HG03460 (cell line): ENCODE measurements around the gene STKLD1.

Source experiments
- ATAC-seq: cut with Tn5 transposase; IDR thresholded peaks from one replicate; pipeline ENCODE4 v1.9.1; 2021; ENCODE audit not compliant: unreplicated experiment

Gene STKLD1

DNA sequence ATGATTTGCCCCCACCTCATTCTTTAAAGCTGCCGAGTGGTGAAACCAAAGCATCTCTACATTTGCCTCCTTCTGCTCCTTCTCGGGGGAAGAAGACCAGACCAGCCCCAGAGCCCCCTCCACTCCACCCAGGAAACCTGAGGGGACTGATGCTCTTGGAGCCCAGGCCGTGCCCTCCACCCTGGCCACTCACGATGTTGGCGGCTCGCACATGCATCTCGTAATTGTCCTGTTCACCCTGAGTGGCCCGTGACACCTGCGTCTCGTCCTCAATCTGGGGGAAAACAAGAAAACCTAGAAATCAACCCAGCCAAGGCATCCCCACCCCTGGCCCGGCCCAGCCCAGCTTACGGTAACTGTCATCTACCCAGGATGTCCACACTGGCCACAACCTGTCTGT is 31.2 kb upstream of the STKLD1 start:
- no peak for ATAC-seq

DNA sequence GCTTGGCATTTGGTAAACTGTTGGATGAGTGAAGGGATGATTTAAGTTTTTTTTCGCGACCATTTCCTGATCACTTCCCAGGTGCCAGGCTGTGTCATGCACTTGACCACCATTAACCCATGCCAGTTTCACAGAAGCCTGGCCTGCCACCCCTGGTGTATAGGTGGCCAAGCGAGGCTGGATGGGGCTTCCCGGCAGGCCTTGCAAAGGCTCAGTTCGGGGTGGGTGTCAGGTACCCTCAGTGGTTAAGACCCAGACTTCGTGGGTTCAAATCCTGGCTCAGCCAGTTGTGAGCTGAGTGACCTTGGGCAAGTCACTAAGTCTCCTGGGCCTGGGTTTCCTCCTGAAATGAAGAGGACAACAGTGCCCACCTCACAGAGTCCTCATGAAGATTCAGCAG is 30.6 kb upstream of the STKLD1 start:
- ATAC-seq = no peak

DNA sequence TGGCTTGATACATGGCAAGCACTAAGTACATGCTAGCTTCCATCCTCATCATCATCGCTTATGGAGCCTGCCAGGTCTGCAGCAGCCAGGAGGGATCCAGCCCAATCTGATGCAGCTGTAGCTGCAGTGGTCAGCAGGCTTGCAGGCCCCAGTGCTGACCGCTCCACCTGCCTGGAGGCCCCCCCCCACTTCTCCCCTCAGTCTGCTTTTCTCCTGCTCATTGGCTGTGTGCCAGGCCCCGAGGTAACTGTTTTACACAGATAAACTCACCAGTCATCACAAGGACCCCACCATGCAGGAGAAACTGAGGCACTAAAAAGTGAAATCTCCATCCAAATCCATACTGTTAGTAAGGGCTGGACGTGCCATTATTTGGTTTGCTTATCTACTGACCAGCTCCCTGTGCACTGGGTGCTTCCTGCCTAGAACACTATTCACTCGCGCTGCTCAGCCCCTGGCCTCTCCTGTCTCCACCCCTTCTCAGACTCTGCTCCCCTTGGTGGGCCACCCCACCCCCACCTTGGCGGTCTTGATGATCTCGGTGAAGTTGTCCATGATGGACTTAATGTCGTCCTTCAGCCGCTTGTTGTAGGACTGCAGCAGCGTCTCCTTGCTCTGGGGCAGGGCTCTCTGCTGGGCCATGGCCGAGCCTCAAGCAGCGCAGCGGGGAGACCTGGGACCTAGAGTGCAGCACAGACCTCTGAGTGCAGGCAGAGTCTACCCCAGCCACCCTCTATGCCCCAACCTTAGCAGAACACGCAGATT is 30.0 kb upstream of the STKLD1 start:
- no peak for ATAC-seq

DNA sequence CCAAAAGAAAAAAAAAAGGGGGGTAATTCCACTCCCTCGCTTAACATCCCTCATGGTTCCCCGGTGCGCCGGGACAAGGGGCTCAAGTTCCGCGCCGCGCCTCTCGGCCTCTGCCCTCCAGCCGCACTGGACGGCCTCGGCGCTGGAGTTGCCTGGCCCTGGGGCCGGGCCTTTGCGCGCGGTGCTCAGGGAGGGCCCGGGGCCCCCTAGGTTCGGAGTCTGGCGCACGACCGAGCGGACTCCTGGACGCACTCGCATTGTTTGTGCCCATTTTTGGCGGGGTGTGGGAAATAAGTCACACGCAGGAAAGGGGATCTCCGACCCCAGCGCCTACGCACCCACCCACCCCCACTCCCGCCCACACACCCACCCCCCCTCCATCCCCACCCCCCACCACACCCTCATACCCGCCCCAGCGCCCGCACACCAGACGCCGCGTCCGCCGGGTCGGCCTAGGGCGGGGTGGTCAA is 28.6 kb upstream of the STKLD1 start:
- ATAC-seq = peak; percentile 18

DNA sequence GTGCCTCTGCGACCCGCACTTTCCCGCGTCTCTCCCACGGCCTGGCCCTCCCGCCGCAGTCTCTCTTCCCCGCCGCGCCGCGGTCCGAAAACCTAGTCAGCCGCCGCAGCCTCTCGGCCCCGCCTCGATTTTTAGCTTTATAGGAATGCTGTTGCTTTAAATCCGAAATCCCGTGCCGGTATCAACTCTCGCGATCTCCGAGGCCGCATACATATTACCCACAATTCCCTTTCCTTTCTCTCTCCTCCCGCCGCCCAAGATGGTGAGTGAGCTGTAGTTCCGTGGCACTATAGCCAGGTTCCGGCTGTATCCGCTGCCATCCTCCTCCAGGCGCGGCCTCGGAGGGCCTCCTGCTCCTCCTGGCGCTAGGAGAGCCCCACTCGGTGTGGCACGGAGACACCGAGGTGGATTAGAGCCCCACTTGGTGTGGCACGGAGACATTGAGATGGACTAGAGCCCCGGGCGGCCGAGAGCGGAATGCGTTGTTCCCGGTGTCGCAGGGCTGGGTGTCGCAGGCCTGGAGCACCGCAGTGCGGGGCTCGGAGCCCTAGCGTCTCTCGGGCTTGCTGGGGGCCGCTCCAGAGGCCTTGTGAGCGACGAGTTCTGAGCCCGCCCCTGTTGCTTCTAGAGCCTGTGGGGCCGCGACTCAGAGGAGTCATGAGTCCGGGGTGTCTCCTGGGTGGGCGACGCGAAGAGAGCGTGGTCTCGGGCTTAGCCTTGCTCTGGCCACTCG is 28.0 kb upstream of the STKLD1 start, which contains the start of the genes MED22 and RPL7A:
MED22 (minus strand) TSS at position 147 of the 733 bp plus-strand sequence. CDS start 1,469 bp downstream, outside the sequence.
RPL7A (plus strand) TSS at position 234 of the 733 bp plus-strand sequence; CDS start at position 260, 26 bp downstream.
- peak; percentile 66 for ATAC-seq

DNA sequence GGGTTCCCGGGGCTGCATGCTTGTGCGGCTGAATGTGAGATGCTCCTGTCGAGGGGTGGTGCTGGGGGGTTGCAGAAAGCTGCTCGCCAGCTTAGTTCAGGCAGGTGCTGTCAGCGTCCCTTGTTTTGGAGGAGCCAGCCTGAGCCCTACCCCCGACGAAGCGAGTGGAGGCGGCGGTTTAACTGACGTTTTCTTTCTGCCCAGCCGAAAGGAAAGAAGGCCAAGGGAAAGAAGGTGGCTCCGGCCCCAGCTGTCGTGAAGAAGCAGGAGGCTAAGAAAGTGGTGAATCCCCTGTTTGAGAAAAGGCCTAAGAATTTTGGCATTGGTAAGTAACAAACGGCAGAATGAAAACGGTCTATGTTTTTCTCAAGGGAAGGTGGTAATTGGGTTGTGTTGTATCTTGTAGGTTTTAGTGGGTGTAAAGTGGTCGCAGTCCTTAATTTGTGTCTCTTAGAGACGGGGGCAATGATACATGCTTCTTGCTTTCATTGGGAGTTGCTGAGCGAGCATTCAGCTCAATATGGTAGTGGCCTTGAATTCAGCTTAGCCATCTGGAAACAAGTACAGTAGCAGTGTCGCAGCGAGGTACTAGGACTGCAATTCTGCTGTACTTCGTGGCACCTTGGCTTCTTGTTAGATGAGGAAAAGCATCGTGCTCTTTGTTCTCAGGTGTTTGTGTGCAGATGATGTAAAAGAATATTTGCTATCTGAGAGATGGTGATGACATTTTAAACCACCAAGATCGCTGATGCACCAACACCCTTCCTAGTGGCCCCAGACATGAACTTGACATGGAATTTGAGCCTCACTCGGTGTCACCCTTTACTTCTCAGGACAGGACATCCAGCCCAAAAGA is 27.2 kb upstream of the STKLD1 start:
- no peak for ATAC-seq

DNA sequence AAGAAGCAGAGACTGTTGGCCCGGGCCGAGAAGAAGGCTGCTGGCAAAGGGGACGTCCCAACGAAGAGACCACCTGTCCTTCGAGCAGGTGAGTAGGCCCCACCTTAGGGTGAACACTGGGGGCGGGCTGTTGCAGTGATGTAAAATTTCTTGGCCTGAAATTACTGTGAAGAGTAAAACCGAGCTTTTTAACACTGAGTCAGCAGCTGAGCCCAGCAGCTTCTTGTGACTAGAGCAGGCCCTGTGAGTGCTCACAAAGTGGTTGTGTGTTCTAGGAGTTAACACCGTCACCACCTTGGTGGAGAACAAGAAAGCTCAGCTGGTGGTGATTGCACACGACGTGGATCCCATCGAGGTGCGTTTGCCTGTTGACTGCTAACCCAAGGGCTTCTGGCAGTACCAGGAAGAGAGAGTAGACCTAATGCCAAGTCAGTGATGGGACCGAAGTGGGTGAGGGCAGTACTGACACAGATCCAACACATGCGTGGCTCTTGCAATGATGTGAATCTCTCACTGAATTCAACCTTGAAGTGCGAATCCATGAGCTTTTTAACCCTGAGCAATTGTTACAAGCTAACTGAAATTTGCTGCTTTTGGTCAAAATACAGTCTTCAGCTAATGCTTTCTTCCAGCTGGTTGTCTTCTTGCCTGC is 26.1 kb upstream of the STKLD1 start:
- no peak for ATAC-seq

DNA sequence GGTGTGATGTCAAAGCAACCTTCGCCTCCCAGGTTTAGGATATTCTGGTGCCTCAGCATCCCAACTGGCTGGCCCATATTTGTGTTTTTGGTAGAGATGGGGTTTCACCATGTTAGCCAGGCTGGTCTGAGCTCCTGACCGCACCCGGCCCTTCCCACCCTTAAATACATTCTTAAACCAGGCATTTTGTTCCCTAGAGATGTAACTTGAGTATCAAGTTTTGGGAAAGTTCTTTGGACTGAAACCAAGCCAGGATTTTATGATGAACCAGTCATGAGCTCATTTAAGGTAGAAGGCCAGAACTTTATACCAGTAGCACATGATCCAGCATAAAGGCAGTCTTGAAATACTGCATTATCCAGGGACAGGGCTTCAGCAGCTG is 24.6 kb upstream of the STKLD1 start:
- no peak for ATAC-seq

DNA sequence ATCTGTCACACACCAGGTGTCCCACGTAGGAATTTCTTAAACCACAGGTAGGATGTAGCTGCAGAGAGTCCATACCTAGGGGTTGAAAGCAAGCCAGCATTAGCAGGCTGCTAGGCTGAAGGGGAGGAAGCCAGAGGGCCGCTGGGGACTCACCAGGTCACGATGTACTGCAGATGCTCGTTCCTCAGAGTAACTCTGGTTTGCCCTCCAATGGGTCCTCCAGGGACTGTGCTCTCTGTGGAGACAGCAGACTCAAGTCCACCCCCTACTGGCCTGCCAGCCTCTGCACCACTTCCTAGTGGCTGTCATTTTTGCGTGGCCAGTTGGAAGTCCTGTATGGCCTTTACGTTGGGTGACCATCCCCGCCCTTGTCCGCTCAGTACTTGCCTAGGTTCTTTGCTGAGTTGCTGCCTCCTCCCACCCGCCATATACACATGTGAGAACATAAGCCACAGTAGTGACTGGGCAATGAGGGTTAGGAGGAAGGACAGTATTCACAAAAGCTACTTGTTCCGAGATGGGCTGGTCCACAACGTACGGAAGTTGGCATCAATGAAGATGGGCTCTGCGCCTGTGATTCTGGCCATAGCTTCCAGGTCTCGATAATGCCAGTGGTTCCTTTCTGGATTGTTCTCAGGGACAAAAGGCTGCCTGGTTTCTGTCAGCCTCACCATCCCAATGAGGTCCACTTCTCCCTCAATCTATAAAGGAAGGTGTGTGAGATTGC is 24.1 kb upstream of the STKLD1 start:
- ATAC-seq = no peak

DNA sequence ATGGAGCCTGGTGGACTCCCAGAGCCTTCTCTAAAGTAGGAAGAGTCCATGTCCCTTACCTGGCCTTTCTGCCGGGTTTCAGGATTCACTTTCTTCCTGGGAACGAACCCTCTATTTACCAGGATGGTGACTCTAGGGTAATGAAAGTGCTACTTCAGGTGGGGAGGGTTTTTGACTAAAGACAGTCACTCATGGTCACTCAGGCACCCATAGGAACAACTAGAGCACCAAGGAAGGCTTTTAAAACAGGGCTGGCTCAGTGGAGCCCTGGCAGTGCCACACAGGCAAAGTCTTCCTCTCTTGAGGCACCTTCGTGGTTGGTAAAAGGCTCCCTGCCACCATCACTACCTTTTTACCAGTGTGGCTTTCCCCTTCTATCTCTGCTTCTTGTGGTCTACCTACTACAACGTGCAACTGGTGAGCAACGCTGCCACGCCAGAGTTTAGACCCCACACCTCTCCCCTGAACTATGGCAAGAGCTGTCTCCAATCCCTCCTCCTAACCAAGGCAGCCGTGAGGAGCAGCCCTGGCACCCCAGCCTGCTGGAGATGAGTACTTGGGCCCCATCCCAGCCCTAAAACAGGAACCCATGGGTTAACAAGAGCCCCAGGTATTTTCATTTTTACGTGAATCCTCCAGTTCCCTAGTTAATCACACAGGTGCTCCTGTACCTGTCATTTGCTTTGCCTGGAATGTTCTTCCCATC is 23.4 kb upstream of the STKLD1 start:
- no peak for ATAC-seq

DNA sequence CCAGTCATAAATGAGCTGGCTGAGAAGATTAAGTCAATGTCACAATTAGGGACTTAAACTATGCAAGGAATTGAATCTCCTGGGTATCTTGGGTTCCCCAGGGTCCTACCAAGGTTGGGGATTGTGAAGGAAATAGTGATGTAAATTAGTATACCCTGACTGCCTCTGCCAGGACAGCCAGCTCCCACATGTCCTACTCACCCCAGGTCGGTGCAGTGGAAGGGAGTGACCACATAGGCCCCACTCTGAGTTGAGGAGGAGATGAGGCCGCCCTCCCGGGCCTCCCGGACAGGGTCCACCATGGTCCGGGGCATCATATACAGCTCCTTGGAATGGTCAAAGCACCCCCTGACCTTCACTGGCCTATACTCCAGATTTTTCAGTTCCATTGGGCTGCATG is 22.6 kb upstream of the STKLD1 start:
- no peak for ATAC-seq

DNA sequence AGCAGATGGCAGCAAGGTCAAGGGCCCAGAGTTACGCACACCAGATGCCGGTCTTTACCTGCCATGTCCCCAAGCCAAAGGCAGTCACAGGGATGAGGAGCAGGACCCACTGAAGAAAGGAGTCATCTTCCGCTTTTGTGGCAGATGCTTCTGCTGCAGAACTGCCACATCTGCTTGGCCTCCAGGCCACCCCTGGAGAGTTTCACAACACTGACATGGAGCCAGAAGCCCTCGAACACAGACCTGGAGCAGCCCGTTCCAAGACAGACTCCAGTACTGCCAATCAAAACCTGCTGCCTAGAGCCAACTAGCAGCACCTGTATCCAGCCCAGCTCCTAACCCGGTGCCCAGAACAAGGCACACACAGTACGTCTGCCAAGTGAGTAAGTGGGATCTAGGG is 21.4 kb upstream of the STKLD1 start:
- ATAC-seq = no peak

DNA sequence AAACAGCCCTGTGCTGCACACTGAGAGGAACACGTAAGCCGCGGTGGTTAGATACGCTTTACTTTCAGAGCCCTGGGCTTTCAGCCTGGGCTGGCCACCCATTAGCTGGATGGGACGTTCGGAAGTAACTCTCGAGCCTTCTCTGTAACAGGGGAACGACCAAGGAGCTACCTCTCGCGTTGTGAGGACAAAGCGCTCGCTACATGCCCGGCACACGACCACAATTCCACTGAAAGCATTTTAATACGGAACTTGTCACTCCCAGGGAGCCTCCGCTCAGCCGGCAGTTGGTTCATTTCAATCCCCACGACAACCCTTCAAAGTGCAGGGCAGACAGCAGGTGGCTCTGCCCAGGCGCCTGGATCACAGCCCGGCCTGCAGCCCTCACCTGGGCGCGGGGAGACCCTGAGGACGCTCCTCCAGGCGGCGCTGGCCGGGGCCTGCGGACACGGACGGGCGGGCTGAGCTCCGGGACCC is 20.2 kb upstream of the STKLD1 start:
- ATAC-seq = peak; percentile 34

DNA sequence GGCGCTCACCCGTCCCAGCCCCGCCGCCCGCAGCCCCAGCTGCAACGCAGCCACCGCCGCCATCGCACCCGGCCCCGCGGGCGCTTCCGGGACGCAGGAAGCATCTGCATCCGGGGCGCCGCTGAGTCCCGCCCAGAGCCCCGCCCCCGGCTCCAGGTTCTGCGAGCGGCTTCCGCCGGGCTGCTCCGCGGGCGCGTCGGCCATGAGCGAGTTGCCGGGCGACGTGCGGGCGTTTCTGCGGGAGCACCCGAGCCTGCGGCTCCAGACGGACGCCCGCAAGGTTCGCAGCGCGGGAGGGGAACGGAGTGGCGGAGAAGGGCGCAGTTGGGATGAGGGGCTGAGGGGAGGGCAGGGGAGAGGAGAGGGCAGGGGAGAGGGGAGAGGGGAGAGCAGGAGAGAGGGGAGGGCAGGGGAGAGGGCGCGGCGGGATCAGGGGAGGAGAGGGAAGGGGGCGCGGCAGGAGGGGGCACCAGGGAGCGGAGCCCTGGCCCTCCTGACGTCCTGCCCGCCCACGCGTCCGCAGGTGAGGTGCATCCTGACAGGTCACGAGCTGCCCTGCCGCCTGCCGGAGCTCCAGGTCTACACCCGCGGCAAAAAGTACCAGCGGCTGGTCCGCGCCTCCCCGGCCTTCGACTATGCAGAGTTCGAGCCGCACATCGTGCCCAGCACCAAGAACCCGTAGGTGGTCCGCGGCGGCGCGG is 19.6 kb upstream of the STKLD1 start, which contains the start of the genes SURF1 and SURF2:
SURF1 (minus strand) TSS at position 97 of the 701 bp plus-strand sequence; CDS start at position 63, 34 bp downstream.
SURF2 (plus strand) TSS at position 160 of the 701 bp plus-strand sequence; CDS start at position 203, 43 bp downstream.
- peak; percentile 60 for ATAC-seq

DNA sequence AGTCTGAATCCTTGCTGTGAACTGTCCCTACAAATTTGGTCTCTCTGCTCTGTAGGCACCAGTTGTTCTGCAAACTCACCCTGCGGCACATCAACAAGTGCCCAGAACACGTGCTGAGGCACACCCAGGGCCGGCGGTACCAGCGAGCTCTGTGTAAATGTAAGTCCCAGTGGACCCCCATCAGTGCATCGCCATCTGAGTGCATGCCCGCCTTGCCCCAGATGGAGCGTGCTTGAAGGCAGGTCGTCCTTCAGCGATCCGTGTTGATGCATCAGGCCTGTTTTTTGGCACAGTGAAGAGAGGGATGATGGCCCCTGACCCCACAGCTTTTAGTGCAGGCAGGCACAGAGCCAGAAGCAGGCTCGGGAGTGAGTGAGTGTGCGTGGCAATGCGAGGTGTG is 18.5 kb upstream of the STKLD1 start:
- ATAC-seq = no peak

DNA sequence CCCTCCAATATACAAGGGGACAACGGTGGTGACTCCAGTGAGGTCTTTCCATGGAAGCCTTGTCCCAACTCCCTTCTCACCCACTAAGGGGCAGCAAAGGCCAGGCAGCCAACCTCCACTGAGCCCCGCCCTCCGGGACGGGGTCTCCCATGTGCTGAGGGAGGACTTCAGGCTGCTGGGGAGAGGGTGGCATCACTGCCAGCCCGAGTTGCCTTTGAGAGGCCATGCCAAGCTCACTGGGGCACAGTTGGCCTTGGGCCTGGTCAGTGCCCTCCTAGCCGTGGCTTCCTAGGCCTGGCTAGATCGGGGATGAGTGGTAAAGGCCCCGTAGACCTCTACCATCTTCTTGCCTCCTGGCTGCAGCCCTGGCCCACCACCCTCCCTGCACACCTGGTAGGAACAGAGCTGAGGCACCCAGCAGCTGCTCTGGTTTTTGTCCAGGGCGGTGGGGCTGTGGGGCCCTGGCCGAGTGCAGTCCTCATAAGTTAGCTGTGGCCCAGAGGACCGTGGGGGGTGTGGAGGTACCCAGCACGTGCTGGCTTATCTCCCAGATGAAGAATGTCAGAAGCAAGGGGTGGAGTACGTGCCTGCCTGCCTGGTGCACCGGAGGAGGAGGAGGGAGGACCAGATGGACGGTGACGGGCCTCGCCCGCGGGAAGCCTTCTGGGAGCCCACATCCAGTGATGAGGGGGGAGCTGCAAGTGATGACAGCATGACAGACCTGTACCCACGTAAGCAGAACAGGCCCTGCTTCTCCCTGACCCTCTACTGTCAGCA is 16.6 kb upstream of the STKLD1 start:
- ATAC-seq = no peak
